ENCODE data around the gene DDAH2.
A peak's percentile ranks its signal among the peaks of the same experiment; 100 is the strongest.

The DDAH2 gene

DNA sequence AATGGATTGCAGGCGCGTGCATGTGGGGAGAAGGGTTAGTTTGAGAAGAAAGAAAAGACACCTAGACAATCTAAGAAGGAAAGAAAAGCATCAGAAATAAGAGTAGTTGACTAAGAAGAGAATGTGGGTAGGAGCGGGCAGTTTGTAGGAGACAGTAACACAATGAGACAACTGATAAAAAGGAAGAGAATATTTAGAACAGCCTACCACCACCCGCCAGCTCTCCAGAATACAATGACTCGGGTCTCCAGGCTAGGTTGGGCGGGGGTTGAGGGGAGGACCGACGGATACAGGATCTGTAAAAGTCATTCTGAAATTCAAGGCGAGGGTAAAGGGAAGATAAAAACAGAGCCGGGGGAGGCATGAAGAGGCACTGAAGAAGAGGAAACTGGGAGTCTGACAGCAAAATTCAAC lies 26.7 kb downstream of the DDAH2 start:
- peak overlapping the region; percentile 72 for H3K27ac ChIP-seq
- TF ChIP-seq, protein P1, sequence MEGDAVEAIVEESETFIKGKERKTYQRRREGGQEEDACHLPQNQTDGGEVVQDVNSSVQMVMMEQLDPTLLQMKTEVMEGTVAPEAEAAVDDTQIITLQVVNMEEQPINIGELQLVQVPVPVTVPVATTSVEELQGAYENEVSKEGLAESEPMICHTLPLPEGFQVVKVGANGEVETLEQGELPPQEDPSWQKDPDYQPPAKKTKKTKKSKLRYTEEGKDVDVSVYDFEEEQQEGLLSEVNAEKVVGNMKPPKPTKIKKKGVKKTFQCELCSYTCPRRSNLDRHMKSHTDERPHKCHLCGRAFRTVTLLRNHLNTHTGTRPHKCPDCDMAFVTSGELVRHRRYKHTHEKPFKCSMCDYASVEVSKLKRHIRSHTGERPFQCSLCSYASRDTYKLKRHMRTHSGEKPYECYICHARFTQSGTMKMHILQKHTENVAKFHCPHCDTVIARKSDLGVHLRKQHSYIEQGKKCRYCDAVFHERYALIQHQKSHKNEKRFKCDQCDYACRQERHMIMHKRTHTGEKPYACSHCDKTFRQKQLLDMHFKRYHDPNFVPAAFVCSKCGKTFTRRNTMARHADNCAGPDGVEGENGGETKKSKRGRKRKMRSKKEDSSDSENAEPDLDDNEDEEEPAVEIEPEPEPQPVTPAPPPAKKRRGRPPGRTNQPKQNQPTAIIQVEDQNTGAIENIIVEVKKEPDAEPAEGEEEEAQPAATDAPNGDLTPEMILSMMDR (IDR thresholded peaks at IDR 0.05) = no peak
- no peak for TF ChIP-seq ZFX (IDR thresholded peaks at IDR 0.05; ENCODE audit: borderline replicate concordance)

DNA sequence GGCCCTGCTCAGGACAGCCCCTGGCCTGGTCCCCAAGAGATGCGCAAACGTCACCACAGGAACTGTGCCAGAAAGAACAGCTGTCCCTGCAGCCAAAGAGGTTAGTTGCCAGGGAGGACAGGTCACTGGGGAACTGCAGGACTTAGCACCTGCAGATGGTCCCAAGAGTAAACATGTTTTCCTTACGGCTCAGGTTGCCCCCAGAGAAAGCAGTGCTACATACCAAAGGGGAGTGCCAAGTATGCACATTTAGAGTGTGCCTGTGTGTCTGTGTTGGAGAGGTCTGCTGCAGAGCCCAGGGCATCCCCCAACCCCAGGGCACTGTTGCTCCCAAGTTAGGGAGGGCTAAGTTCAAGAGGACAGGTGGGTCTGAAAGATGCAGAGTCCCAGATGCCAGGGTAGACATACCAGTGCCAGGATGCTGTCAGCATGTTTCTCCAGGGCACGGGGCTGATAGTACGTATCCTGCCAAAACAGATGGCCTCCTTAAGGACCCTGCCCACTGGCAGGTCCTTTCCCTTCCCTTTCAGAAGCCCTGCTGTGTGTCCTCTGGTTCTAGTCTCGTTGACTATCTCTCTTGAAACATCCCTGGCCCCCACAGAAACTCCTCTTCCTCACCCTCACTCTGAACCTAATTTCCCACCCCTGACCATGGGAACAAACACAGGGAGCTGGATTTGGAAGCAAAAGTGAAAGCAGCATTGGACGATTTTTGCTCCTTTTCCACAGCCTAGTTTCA lies 27.3 kb downstream of the DDAH2 start:
- peak overlapping the region; percentile 72; the same call in 1 of the 2 replicates for H3K27ac ChIP-seq

DNA sequence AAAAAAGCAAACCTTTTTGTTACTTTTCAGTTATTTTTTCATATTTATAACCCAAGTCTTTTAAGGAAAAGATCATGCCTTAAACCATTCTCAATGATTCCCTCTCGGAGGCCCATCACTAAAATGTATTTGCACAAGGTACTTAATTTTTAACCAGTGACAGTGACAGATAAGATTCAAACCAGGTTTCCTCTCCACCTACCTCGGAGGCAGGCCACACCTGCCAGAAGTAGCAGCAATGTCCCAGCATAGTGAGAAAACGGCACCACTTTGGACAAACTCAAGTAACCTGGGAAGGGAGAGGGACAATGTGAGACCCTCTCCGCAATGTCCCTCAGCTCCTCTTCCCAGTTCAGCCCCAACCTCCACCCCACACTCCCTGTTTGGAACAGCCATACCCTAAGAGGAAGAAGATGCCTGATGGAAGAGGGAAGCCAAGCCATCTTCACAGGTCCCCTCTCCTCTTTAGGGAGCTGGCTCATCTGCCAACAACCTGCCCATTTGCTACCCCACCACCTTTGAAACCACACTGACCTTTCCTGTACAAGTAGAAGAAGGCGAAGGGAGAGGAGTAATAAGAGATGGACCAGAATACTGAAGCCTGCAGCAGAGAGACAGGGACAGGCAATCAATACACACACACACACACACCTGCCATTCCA lies 28.2 kb downstream of the DDAH2 start:
- no peak overlapping the region for H3K27ac ChIP-seq
- TF ChIP-seq, protein P1 (IDR thresholded peaks at IDR 0.05) = no peak
- TF ChIP-seq ZFX (IDR thresholded peaks at IDR 0.05; ENCODE audit: borderline replicate concordance) = no peak

More for the DNA sequence above, 27.3 kb downstream of the DDAH2 start:
- TF ChIP-seq, protein P1 (IDR thresholded peaks at IDR 0.05) = no peak
- TF ChIP-seq ZFX (IDR thresholded peaks at IDR 0.05; ENCODE audit: borderline replicate concordance) = no peak

DNA sequence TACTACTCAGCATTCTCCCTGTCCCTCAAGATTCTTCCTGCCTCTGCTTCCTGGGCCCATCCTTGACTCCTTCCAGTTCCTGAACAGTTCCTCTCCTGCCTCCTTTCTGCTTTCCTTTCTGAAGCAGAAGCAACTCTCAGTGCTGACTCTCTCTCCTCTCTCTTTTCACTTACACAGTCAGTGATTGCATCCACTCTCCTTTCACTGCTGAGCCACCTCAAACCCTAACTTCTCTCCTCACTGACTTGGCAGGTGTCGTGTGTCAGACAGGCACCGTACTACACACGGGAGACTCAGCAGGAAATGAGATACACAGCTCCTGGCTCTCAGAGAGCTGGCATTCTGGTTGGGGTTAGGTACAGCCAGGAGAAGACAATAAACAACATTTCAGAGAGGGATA lies 31.5 kb downstream of the DDAH2 start:
- no peak for TF ChIP-seq ZFX (IDR thresholded peaks at IDR 0.05; ENCODE audit: borderline replicate concordance)
- TF ChIP-seq, protein P1 (IDR thresholded peaks at IDR 0.05) = no peak
- no peak overlapping the region for H3K27ac ChIP-seq

DNA sequence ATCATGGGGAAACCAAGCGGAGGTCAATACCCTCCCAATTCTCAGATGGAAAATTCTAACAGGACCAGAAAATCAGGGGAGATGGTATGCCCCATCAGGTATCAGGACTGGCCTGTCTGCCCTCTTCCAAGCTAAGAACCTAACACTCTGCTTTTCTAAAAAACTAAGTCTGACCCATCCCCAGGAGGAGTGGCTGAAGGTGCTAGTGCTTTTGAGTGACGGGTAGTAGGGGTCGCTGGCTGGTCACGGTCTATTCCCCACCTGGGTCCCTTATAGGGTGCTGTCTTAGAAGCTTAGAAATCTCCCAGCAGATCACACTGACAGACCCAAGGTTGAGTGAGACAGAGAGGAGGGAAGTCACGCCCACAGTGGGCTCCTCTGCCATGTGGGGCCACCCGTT lies 35.6 kb downstream of the DDAH2 start:
- TF ChIP-seq, protein P1 (IDR thresholded peaks at IDR 0.05) = no peak
- no peak for TF ChIP-seq ZFX (IDR thresholded peaks at IDR 0.05; ENCODE audit: borderline replicate concordance)
- H3K27ac ChIP-seq = no peak overlapping the region

DNA sequence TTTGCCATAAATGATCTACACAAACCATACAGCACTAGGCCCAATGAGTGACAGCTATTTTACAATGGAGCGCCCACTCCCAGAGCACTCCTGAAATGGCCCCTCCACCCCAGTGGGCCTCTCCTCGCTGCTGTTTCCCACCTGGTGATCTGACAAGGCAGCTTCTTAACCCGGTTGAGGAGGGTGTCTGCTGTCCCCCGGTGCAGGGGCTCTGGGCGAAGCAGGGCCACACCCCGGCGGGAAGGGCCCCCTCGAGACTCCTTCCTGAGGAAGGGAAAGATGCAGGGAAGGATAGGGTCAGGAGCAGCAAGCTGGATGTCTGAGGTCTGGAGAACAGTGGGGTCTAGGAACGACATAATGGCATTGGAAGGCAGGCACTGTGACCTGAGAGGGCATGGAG lies 36.2 kb downstream of the DDAH2 start:
- no peak overlapping the region for H3K27ac ChIP-seq
- TF ChIP-seq ZFX (IDR thresholded peaks at IDR 0.05; ENCODE audit: borderline replicate concordance) = no peak
- TF ChIP-seq, protein P1 (IDR thresholded peaks at IDR 0.05) = no peak

DNA sequence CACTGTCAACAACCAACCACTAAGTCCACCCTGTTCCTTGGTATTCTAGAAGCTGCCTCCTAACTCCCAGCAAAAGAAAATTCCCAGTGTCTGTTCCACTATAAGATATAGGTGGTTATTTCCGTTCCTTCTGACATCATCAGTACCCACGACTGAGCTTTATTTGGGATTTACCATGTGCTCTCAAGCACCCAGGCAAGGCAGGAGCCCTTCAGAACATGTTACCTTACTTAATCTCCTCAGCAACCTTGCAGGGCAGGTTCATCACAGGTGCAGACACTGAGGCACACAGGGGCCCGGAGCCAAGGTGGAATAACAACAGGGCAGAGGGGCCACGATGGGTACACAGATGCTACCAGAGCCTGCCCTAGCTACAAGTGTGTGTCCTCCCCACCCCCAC lies 36.7 kb downstream of the DDAH2 start:
- no peak for TF ChIP-seq ZFX (IDR thresholded peaks at IDR 0.05; ENCODE audit: borderline replicate concordance)
- TF ChIP-seq, protein P1 (IDR thresholded peaks at IDR 0.05) = no peak
- no peak overlapping the region for H3K27ac ChIP-seq

Data from 22Rv1 (cell line).